WTC11 (cell line): ENCODE measurements around the gene GRP. TPM values are rescaled to one million over a fixed set of nuclear protein-coding genes. Genes with fewer than 3 reads are reported as not detected.

Experiments used
- ATAC-seq: fragments of 200-7000 bp; cut with Tn5 transposase; 2 replicates; pipeline ENCODE4 v1.10.0; 2021; ENCODE audit warnings: mild to moderate bottlenecking, moderate library complexity
- CTCF ChIA-PET: fragments of 300-600 bp; sonication (Branson Sonifier 250); formaldehyde crosslinking; loops from one replicate; lab custom pipeline; 2021; ENCODE audit warnings: antibody characterized with exemption; lab: Charles Lee
- POLR2A ChIA-PET: fragments of 350-600 bp; sonication (Branson Sonifier 250); formaldehyde crosslinking; loops from one replicate; lab custom pipeline; 2021; ENCODE audit warnings: antibody characterized with exemption; lab: Charles Lee
- DNase-seq: peaks from one replicate; pipeline ENCODE4 v3.0.0; 2021; ENCODE audit warnings: low spot score
- H3K27ac Mint-ChIP-seq: 2 replicates; pipeline ENCODE4 v1.8.0; 2021; ENCODE audit warnings: mixed read lengths
- H3K27me3 Mint-ChIP-seq: 2 replicates; pipeline ENCODE4 v1.8.0; 2021; ENCODE audit warnings: low read depth, mild to moderate bottlenecking, moderate library complexity, mixed read lengths
- H3K36me3 Mint-ChIP-seq: 2 replicates; pipeline ENCODE4 v1.8.0; 2021; ENCODE audit warnings: mixed read lengths
- H3K4me1 Mint-ChIP-seq: 2 replicates; pipeline ENCODE4 v1.8.0; 2022; ENCODE audit warnings: mixed read lengths
- H3K4me3 Mint-ChIP-seq: 2 replicates; pipeline ENCODE4 v1.8.0; 2021; ENCODE audit warnings: mild to moderate bottlenecking, moderate library complexity, mixed read lengths
- H3K9me3 Mint-ChIP-seq: 2 replicates; pipeline ENCODE4 v1.8.0; 2021; ENCODE audit warnings: mixed read lengths
- ATF1 ChIP-seq: sonication (generic); formaldehyde crosslinking; IDR thresholded peaks from 2 replicates; pipeline ENCODE4 v1.8.1; 2023; ENCODE audit warnings: mild to moderate bottlenecking, moderate library complexity, missing genetic modification reagents
- CDX4 ChIP-seq: fragments of 250-450 bp; sonication (Bioruptor Pico); IDR thresholded peaks from 2 replicates; pipeline ENCODE4 v1.9.0; 2021; ENCODE audit warnings: moderate library complexity, mild to moderate bottlenecking, inconsistent platforms, borderline replicate concordance
- ERG ChIP-seq: fragments of 250-450 bp; sonication (Bioruptor Pico); IDR thresholded peaks from 2 replicates; pipeline ENCODE4 v1.8.0; 2021; ENCODE audit warnings: mild to moderate bottlenecking
- ESRRA ChIP-seq: sonication (generic); formaldehyde crosslinking; IDR thresholded peaks from 2 replicates; pipeline ENCODE4 v1.8.1; 2022; ENCODE audit warnings: mild to moderate bottlenecking, missing genetic modification reagents, borderline replicate concordance
- FOXP1 ChIP-seq: sonication (generic); formaldehyde crosslinking; IDR thresholded peaks from 2 replicates; pipeline ENCODE4 v1.8.0; 2022; ENCODE audit warnings: missing genetic modification reagents, mild to moderate bottlenecking, moderate library complexity, borderline replicate concordance
- GABPB1 ChIP-seq: sonication (generic); formaldehyde crosslinking; IDR thresholded peaks from 2 replicates; pipeline ENCODE4 v1.8.1; 2023; ENCODE audit warnings: mild to moderate bottlenecking, missing genetic modification reagents
- HMGXB4 ChIP-seq: sonication (generic); formaldehyde crosslinking; IDR thresholded peaks from 2 replicates; pipeline ENCODE4 v1.8.1; 2023; ENCODE audit warnings: mild to moderate bottlenecking, moderate library complexity, missing genetic modification reagents
- IRF2 ChIP-seq: sonication (generic); formaldehyde crosslinking; IDR thresholded peaks from 2 replicates; pipeline ENCODE4 v1.8.0; 2022; ENCODE audit warnings: low read depth, missing genetic modification reagents, borderline replicate concordance
- JAZF1 ChIP-seq: fragments of 250-450 bp; sonication (Bioruptor Pico); IDR thresholded peaks from 2 replicates; pipeline ENCODE4 v1.9.0; 2021; ENCODE audit warnings: moderate library complexity, mild to moderate bottlenecking, inconsistent platforms
- JUN ChIP-seq: sonication (generic); formaldehyde crosslinking; IDR thresholded peaks from 2 replicates; pipeline ENCODE4 v1.8.0; 2023; ENCODE audit warnings: mild to moderate bottlenecking, missing genetic modification reagents
- NFYB ChIP-seq: sonication (generic); formaldehyde crosslinking; conservative IDR thresholded peaks from 2 replicates; pipeline ENCODE4 v1.8.0; 2022; ENCODE audit warnings: low read depth, missing genetic modification reagents
- PRRX2 ChIP-seq: fragments of 250-450 bp; sonication (Bioruptor Pico); IDR thresholded peaks from 2 replicates; pipeline ENCODE4 v1.8.0; 2021; ENCODE audit warnings: mild to moderate bottlenecking
- SMAD3 ChIP-seq: sonication (generic); formaldehyde crosslinking; IDR thresholded peaks from 2 replicates; pipeline ENCODE4 v1.8.0; 2022; ENCODE audit warnings: missing genetic modification reagents, mild to moderate bottlenecking, borderline replicate concordance
- SOX15 ChIP-seq: fragments of 250-450 bp; sonication (Bioruptor Pico); IDR thresholded peaks from 2 replicates; pipeline ENCODE4 v1.9.0; 2021; ENCODE audit warnings: mild to moderate bottlenecking
- ZNF138 ChIP-seq: sonication (generic); formaldehyde crosslinking; conservative IDR thresholded peaks from 2 replicates; pipeline ENCODE4 v1.8.1; 2022; ENCODE audit warnings: mild to moderate bottlenecking, moderate library complexity, missing genetic modification reagents
- ZNF317 ChIP-seq: sonication (generic); formaldehyde crosslinking; IDR thresholded peaks from 2 replicates; pipeline ENCODE4 v1.8.1; 2023; ENCODE audit warnings: low read depth, mild to moderate bottlenecking, moderate library complexity, missing genetic modification reagents, borderline replicate concordance
- total RNA-seq: library from RNA; stranded (reverse); gene quantifications from 3 replicates; pipeline ENCODE4 v1.2.3, GENCODE V29; 2021
- TF ChIP-seq, protein P1 (sequence below): sonication (generic); formaldehyde crosslinking; IDR thresholded peaks from 2 replicates; pipeline ENCODE4 v1.8.0; 2022; ENCODE audit warnings: mild to moderate bottlenecking, missing genetic modification reagents
- TF ChIP-seq, protein P2 (sequence below): sonication (generic); formaldehyde crosslinking; IDR thresholded peaks from 2 replicates; pipeline ENCODE4 v1.8.0; 2022; ENCODE audit warnings: mild to moderate bottlenecking, missing genetic modification reagents
- TF ChIP-seq, protein P3 (sequence below): sonication (generic); formaldehyde crosslinking; IDR thresholded peaks from 2 replicates; pipeline ENCODE4 v1.8.0; 2023; ENCODE audit warnings: mild to moderate bottlenecking, missing genetic modification reagents
- TF ChIP-seq, protein P4 (sequence below): sonication (generic); formaldehyde crosslinking; IDR thresholded peaks from 2 replicates; pipeline ENCODE4 v1.8.1; 2023; ENCODE audit warnings: mild to moderate bottlenecking, missing genetic modification reagents

The GRP gene
- total RNA-seq, 1 experiment from 2014 or later = 0.22 TPM

DNA sequence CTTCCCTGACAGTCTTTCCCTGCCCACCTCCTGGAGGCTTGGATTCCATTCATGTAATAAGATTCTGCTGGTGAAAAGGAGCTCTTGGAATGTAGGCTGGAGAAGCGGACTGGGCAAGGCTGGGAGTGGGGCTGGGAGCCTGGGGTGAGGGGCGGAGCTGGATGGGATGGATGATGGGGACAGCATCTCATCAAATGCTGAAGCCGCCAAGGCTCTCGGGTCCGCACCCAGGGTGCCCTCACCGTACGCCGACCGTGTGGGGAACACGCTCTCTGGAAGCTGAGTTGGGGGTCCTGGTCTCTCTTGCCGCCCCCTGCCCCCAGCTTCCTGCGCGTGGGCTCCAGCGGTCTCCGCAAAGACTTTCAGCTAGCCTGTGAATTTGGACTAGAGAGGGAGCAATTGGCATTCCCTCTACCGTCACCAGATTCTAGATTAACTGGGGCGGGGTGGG lies 44.2 kb downstream of the GRP start:
- ChIA-PET CTCF (interaction anchor here (0.6 to 4.5 kb wide), 11 partner anchors 9 to 1829 kb away, joined by 3 to 44 read pairs (median 3); partner anchors contain the start of genes GRP, ONECUT2 and RAX), POLR2A (interaction anchor here (0.9 kb wide), 1 partner anchor 9 kb away, joined by 4 read pairs; the partner anchor contains the start of gene RAX)
- no peaks in the 10 kb centered on the region; the same call in 1 of the 2 replicates for H3K36me3 Mint-ChIP-seq
- peak; percentile 63 for DNase-seq
- ATAC-seq = peak; percentile 8
- peaks cover 39% of the 10 kb centered on the region for H3K4me1 Mint-ChIP-seq
- peaks cover 99% of the 10 kb centered on the region for H3K27me3 Mint-ChIP-seq
- peak overlapping the region; percentile 66 for H3K4me3 Mint-ChIP-seq
- no peaks in the 10 kb centered on the region for H3K9me3 Mint-ChIP-seq
- H3K27ac Mint-ChIP-seq = no peak overlapping the region
- TF ChIP-seq CDX4 (CRISPR knock-in tag) (no peak), PRRX2 (CRISPR knock-in tag) (no peak), ATF1 (no peak), ESRRA (CRISPR knock-in tag) (no peak), JUN (no peak), NFYB (CRISPR knock-in tag) (no peak), ERG (CRISPR knock-in tag) (no peak), JAZF1 (CRISPR knock-in tag) (no peak), SOX15 (CRISPR knock-in tag) (no peak), ZNF317 (CRISPR knock-in tag) (no peak), ZNF138 (CRISPR knock-in tag) (no peak)
- TF ChIP-seq, protein P1, sequence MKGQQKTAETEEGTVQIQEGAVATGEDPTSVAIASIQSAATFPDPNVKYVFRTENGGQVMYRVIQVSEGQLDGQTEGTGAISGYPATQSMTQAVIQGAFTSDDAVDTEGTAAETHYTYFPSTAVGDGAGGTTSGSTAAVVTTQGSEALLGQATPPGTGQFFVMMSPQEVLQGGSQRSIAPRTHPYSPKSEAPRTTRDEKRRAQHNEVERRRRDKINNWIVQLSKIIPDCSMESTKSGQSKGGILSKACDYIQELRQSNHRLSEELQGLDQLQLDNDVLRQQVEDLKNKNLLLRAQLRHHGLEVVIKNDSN (CRISPR knock-in tag) = no peak
- TF ChIP-seq, protein P2, sequence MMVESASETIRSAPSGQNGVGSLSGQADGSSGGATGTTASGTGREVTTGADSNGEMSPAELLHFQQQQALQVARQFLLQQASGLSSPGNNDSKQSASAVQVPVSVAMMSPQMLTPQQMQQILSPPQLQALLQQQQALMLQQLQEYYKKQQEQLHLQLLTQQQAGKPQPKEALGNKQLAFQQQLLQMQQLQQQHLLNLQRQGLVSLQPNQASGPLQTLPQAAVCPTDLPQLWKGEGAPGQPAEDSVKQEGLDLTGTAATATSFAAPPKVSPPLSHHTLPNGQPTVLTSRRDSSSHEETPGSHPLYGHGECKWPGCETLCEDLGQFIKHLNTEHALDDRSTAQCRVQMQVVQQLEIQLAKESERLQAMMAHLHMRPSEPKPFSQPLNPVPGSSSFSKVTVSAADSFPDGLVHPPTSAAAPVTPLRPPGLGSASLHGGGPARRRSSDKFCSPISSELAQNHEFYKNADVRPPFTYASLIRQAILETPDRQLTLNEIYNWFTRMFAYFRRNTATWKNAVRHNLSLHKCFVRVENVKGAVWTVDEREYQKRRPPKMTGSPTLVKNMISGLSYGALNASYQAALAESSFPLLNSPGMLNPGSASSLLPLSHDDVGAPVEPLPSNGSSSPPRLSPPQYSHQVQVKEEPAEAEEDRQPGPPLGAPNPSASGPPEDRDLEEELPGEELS (CRISPR knock-in tag) = no peak
- TF ChIP-seq, protein P3, sequence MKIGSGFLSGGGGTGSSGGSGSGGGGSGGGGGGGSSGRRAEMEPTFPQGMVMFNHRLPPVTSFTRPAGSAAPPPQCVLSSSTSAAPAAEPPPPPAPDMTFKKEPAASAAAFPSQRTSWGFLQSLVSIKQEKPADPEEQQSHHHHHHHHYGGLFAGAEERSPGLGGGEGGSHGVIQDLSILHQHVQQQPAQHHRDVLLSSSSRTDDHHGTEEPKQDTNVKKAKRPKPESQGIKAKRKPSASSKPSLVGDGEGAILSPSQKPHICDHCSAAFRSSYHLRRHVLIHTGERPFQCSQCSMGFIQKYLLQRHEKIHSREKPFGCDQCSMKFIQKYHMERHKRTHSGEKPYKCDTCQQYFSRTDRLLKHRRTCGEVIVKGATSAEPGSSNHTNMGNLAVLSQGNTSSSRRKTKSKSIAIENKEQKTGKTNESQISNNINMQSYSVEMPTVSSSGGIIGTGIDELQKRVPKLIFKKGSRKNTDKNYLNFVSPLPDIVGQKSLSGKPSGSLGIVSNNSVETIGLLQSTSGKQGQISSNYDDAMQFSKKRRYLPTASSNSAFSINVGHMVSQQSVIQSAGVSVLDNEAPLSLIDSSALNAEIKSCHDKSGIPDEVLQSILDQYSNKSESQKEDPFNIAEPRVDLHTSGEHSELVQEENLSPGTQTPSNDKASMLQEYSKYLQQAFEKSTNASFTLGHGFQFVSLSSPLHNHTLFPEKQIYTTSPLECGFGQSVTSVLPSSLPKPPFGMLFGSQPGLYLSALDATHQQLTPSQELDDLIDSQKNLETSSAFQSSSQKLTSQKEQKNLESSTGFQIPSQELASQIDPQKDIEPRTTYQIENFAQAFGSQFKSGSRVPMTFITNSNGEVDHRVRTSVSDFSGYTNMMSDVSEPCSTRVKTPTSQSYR (CRISPR knock-in tag) = no peak
- TF ChIP-seq, protein P4, sequence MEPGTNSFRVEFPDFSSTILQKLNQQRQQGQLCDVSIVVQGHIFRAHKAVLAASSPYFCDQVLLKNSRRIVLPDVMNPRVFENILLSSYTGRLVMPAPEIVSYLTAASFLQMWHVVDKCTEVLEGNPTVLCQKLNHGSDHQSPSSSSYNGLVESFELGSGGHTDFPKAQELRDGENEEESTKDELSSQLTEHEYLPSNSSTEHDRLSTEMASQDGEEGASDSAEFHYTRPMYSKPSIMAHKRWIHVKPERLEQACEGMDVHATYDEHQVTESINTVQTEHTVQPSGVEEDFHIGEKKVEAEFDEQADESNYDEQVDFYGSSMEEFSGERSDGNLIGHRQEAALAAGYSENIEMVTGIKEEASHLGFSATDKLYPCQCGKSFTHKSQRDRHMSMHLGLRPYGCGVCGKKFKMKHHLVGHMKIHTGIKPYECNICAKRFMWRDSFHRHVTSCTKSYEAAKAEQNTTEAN = no peak

GRCh38 chr18:59264651-59265245 lies 44.8 kb downstream of the GRP start:
- peak; percentile 51 for DNase-seq
- CTCF ChIA-PET = interaction anchor here (0.6 to 4.5 kb wide), 12 partner anchors 9 to 1830 kb away, joined by 3 to 44 read pairs (median 6); partner anchors contain the start of genes GRP, ONECUT2 and RAX
- TF ChIP-seq, protein P1 (CRISPR knock-in tag) = no peak
- TF ChIP-seq SMAD3 (CRISPR knock-in tag) (no peak), SOX15 (CRISPR knock-in tag) (no peak), IRF2 (CRISPR knock-in tag) (no peak), HMGXB4 (peak; percentile 30; the same call in 1 of the 2 replicates), GABPB1 (CRISPR knock-in tag) (no peak), FOXP1 (0 out of 2 replicates have a peak, but pooled peaks have one; percentile 14), JUN (no peak)

More at GRCh38 chr18:59264651-59265245, 44.8 kb downstream of the GRP start:
- Mint-ChIP-seq H3K4me1 (peaks cover 44% of the 10 kb centered on the region), H3K27me3 (peaks cover 98% of the 10 kb centered on the region), H3K9me3 (no peaks in the 10 kb centered on the region), H3K27ac (no peak overlapping the region), H3K4me3 (peak overlapping the region; percentile 66), H3K36me3 (no peaks in the 10 kb centered on the region; the same call in 1 of the 2 replicates)
- POLR2A ChIA-PET = interaction anchor here (0.9 kb wide), 1 partner anchor 8 kb away, joined by 4 read pairs; the partner anchor contains the start of gene RAX
- peak; percentile 4 for ATAC-seq
